Measurements from ENCODE around the gene FHOD3.

FHOD3 gene

GRCh38 chr18:36333414-36333813, 35.9 kb downstream of the FHOD3 start:
- Histone ChIP-seq H3K9me3 (ENCODE audit: control insufficient read depth, insufficient read depth, low read depth, low read length) (no peaks in the 10 kb centered on the region), H3K4me3 (ENCODE audit: low read depth, low read length) (no peak overlapping the region), H3K36me3 (ENCODE audit: control insufficient read depth in 2 of 2, insufficient read depth in 1 of 2, low read length in 2 of 2) (no peaks in the 10 kb centered on the region), H3K4me1 (ENCODE audit: control insufficient read depth, insufficient read depth, low read length) (no peaks in the 10 kb centered on the region), H3K27ac (ENCODE audit: extremely low read depth, low read depth, low read length) (no peak overlapping the region)
- CTCF ChIA-PET = no interaction called here
- TF ChIP-seq REPIN1 (tag by site-specific recombination; IDR thresholded peaks at IDR 0.05; ENCODE audit: low read depth) (no peak), GLIS1 (tag by site-specific recombination; IDR thresholded peaks at IDR 0.05) (no peak), ZNF529 (tag by site-specific recombination; IDR thresholded peaks at IDR 0.05; ENCODE audit: insufficient replicate concordance) (no peak), ZIC2 (tag by site-specific recombination; IDR thresholded peaks at IDR 0.05) (no peak), ZNF114 (tag by site-specific recombination; IDR thresholded peaks at IDR 0.05) (no peak), ZNF654 (tag by site-specific recombination; IDR thresholded peaks at IDR 0.05; ENCODE audit: low read depth) (no peak), SCRT1 (tag by site-specific recombination; IDR thresholded peaks at IDR 0.05; ENCODE audit: borderline replicate concordance) (no peak), ZBTB48 (tag by site-specific recombination; IDR thresholded peaks at IDR 0.05) (no peak), ZNF341 (tag by site-specific recombination; IDR thresholded peaks at IDR 0.05; ENCODE audit: low read depth) (no peak), HOXD13 (CRISPR knock-in tag; IDR thresholded peaks at IDR 0.05; ENCODE audit: borderline replicate concordance) (no peak)
- TF ChIP-seq, protein P1, sequence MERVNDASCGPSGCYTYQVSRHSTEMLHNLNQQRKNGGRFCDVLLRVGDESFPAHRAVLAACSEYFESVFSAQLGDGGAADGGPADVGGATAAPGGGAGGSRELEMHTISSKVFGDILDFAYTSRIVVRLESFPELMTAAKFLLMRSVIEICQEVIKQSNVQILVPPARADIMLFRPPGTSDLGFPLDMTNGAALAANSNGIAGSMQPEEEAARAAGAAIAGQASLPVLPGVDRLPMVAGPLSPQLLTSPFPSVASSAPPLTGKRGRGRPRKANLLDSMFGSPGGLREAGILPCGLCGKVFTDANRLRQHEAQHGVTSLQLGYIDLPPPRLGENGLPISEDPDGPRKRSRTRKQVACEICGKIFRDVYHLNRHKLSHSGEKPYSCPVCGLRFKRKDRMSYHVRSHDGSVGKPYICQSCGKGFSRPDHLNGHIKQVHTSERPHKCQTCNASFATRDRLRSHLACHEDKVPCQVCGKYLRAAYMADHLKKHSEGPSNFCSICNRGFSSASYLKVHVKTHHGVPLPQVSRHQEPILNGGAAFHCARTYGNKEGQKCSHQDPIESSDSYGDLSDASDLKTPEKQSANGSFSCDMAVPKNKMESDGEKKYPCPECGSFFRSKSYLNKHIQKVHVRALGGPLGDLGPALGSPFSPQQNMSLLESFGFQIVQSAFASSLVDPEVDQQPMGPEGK (tag by site-specific recombination; IDR thresholded peaks at IDR 0.05) = no peak
- TF ChIP-seq, protein P2, sequence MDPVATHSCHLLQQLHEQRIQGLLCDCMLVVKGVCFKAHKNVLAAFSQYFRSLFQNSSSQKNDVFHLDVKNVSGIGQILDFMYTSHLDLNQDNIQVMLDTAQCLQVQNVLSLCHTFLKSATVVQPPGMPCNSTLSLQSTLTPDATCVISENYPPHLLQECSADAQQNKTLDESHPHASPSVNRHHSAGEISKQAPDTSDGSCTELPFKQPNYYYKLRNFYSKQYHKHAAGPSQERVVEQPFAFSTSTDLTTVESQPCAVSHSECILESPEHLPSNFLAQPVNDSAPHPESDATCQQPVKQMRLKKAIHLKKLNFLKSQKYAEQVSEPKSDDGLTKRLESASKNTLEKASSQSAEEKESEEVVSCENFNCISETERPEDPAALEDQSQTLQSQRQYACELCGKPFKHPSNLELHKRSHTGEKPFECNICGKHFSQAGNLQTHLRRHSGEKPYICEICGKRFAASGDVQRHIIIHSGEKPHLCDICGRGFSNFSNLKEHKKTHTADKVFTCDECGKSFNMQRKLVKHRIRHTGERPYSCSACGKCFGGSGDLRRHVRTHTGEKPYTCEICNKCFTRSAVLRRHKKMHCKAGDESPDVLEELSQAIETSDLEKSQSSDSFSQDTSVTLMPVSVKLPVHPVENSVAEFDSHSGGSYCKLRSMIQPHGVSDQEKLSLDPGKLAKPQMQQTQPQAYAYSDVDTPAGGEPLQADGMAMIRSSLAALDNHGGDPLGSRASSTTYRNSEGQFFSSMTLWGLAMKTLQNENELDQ (tag by site-specific recombination; IDR thresholded peaks at IDR 0.05; ENCODE audit: low read depth) = no peak
- POLR2A ChIA-PET = no interaction called here

DNA sequence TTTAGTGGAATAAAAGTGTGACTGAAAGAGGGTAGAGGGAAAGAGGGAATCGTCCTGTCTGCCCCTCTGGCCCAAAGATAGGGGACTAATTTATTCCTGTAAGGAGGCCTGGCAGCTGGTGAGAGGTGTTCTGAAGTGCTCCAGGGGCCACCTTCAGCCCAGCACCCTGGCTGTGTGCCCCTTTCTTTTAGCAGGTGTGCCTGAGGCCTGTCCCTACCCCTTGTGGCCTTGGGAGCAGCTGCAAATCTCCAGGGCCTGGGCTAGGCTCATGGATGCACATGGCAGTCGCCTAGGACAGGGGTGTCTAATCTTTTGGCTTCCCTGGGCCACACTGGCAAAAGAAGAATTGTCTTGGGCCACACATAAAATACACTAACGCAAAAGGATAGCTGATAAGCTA, 37.3 kb downstream of the FHOD3 start:
- Histone ChIP-seq H3K4me3 (ENCODE audit: low read depth, low read length) (no peak overlapping the region), H3K36me3 (ENCODE audit: control insufficient read depth in 2 of 2, insufficient read depth in 1 of 2, low read length in 2 of 2) (no peaks in the 10 kb centered on the region), H3K27ac (ENCODE audit: extremely low read depth, low read depth, low read length) (no peak overlapping the region), H3K9me3 (ENCODE audit: control insufficient read depth, insufficient read depth, low read depth, low read length) (no peaks in the 10 kb centered on the region), H3K4me1 (ENCODE audit: control insufficient read depth, insufficient read depth, low read length) (no peaks in the 10 kb centered on the region)
- ChIA-PET CTCF (interaction anchor here (0.6 kb wide), 3 partner anchors 19 to 113 kb away, joined by 3 to 4 read pairs (median 4); no protein-coding TSS in a partner anchor), POLR2A (no interaction called here)
- TF ChIP-seq ZNF626 (tag by site-specific recombination; IDR thresholded peaks at IDR 0.05) (no peak), ZNF335 (tag by site-specific recombination; conservative IDR thresholded peaks at IDR 0.05) (no peak), TCF7L2 (IDR thresholded peaks at IDR 0.05; ENCODE audit: borderline replicate concordance, low read depth, low read length) (no peak), ZNF777 (tag by site-specific recombination; IDR thresholded peaks at IDR 0.05; ENCODE audit: borderline replicate concordance) (no peak), HOXD13 (CRISPR knock-in tag; IDR thresholded peaks at IDR 0.05; ENCODE audit: borderline replicate concordance) (no peak), ZNF311 (tag by site-specific recombination; IDR thresholded peaks at IDR 0.05; ENCODE audit: borderline replicate concordance) (no peak), ZNF366 (tag by site-specific recombination; conservative IDR thresholded peaks at IDR 0.05) (no peak)
